HG02884 (cell line): ENCODE results near the gene MEF2B.
"Not testable (repeated sequence)": the region's sequence is repeated elsewhere in the genome, so short reads cannot be mapped to it uniquely, and the experiment has no call there.

ENCODE experiments used
- ATAC-seq: cut with Tn5 transposase; IDR thresholded peaks from one replicate; pipeline ENCODE4 v1.9.1; 2021; ENCODE audit warnings: mild to moderate bottlenecking, moderate library complexity; ENCODE audit not compliant: unreplicated experiment

MEF2B gene

GRCh38 chr19:19157808-19158207 lies 12.3 kb downstream of the MEF2B start:
- no peak for ATAC-seq

DNA sequence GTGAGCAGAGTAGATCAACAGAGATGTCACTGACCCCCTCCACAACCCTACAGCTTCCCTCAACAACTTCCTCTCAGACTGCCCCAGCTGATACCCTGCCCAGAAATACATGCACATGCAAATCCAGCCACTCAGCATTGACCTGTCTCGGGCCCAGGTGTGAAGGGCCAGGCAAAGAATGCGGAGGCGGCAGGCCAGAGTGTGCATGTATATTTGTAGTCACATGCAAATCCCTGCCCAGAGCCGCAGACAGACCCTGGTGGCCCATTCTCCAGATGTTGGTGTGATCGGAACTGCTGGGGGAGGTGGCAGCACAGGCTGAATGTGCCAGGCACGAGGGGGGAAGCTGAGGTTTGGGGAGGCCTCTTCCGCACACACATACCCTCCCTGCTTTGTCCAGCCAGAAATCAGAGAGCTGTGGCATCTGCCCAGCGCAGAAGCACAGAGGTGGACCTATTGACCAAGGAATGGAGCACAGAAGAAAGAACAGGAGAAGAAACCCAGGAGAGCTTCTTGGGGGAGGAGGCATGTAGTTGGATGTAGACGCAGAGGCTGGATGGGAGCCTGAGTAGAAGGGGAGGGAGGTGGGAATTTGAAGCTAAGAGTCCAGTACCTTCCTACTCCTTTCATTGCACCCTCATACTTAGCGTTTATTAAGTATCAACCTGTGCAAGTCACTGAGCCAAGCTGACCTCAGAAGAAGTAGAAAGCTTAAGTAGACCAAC lies 14.4 kb downstream of the MEF2B start:
- peak; percentile 68 for ATAC-seq

GRCh38 chr19:19154768-19155494 lies 15.1 kb downstream of the MEF2B start:
- ATAC-seq: no peak

DNA sequence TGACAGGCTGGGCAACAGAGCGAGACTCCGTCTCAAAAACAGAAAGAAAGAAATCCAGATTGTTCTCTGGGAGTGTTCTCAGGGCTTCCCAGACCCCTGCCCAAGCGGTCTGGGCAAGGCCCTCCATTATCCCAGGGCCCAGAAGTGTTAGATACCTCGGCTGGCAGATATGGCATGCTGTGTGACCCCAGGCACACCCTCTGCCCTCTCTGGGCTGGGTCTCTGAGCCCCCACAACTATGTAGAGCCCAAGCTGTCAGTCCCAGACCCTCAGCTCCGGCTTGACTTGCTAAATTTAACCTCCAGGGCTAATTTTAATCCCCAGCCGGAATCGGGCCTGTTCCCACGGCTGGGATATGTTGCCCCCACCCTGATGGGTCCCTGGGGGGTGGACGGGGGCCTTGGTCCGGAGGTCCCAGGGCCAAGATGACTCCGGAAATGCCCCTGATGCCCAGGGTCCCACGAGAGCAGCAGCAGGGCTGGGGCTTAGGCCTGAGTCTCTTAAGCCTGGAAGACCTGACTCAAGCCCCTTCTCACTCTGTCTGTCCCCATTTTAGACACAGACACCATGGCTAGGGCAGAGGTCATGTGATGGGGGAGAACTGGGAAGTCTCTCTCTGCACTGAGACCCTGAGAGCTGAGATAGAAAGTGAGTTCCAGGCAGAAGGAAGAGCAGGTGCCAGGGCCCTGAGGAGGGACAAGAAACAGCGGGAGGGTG lies 17.2 kb downstream of the MEF2B start:
- ATAC-seq: no peak

- ATAC-seq: no peak
Measured at GRCh38 chr19:19151418-19151817, 18.6 kb downstream of the MEF2B start.

GRCh38 chr19:19149435-19149834 lies 20.6 kb downstream of the MEF2B start:
- no peak for ATAC-seq

GRCh38 chr19:19148504-19148903 lies 21.6 kb downstream of the MEF2B start:
- ATAC-seq: not testable (repeated sequence)

DNA sequence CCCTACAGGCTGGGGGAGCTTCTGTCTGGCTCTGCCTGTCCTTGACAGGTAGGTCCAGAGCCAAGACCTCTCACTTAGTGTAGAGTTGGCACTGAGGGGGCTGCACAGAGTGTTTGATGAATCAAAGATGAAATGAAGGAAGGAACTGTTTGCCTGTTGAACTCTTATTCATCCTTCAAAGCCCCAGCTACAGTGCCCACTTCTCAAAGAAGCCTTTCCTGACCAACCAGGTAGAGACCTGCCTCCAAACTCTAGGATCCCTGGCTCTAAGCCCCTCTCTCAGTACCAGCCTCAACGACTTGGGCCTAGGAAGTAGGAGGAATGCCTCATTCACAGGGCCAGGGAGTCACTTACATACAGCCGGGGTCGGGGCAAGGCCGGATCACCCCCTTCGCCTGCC lies 22.7 kb downstream of the MEF2B start:
- no peak for ATAC-seq

DNA sequence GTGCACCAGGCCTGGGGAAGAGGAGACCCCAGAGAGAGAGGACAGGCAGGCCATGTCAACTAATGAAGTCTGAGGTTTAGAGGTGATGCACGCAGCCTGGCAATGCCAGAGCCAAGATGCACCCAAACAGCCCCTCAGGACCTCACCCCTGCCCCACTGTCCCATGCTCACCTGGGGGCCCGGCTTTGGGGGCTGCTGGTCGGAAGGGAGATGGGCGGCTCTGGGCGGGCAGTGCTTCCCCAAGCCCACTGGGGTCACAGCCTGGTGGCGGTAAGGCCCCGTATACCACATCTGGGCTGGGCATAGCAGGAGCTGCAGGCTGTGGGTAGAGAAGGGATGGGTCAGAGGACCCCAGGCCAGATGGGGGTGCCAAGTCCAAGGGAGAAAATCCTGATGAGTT lies 23.2 kb downstream of the MEF2B start:
- ATAC-seq: no peak

DNA sequence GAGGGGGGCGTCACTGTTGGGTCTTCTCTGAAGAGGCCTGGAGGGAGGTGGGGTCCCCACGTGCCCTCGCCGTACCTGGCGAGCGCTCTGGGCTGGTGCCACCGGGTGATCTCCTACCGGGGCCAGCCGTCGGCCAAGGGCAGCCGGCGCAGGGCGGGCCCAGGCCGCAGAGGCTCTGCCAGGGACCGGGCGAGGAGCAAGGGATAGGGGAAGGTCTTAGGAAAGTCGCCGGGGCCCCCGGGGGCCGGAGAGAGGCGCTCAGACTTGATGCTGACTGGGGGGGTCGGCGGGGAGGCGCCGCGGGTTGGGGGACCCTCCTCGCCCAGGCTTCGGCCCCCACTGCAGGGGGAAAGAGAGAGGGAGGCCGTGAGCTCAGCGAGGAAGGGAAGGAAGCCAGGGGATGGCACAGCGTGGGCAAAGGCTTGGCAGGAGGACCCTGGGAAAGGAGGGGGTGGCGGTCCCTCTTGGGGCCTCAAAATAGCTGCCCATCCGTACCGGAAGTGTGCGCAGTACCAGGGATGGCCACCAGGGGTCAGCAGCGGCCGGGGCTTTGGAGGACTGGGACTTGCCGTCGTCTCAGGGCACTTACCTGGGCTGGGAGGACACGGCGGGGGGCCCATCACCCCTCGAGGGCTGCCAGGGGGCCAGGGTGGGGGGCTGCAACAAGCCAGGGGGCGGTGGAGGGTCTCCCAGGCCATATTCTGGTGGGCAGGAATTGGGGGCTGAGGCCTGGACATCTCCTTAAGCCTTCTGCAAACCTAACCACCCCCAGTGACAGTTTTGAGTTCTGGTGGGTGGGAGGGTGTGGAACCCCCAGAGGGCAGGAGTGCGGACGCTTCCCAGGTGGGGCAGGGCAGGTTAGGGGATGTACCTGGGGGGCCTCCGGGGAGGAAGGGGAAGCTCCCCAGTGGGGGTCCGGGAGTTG lies 24.1 kb downstream of the MEF2B start:
- ATAC-seq: no peak

GRCh38 chr19:19145281-19145680 lies 24.8 kb downstream of the MEF2B start:
- no peak for ATAC-seq

GRCh38 chr19:19142347-19142746 lies 27.7 kb downstream of the MEF2B start:
- ATAC-seq: no peak

DNA sequence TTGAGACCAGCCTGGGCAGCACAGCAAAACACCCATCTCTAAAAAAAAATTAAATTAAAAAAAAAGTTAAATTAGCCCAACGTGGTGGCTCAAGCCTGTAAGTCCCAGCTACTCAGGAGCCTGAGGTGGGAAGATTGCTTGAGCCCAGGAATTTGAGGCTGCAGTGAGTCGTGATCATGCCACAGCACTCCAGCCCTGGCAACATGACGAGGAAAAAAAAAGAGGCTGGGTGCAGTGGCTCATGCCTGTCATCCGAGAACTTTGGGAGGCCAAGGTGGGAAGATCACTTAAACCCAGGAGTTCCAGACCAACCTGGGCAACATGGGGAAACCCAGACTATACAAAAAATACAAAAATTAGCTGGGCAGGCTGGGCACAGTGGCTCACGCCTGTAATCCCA lies 29.6 kb downstream of the MEF2B start:
- ATAC-seq: no peak

- ATAC-seq: no peak
Measured at GRCh38 chr19:19139876-19140229, 30.2 kb downstream of the MEF2B start.

DNA sequence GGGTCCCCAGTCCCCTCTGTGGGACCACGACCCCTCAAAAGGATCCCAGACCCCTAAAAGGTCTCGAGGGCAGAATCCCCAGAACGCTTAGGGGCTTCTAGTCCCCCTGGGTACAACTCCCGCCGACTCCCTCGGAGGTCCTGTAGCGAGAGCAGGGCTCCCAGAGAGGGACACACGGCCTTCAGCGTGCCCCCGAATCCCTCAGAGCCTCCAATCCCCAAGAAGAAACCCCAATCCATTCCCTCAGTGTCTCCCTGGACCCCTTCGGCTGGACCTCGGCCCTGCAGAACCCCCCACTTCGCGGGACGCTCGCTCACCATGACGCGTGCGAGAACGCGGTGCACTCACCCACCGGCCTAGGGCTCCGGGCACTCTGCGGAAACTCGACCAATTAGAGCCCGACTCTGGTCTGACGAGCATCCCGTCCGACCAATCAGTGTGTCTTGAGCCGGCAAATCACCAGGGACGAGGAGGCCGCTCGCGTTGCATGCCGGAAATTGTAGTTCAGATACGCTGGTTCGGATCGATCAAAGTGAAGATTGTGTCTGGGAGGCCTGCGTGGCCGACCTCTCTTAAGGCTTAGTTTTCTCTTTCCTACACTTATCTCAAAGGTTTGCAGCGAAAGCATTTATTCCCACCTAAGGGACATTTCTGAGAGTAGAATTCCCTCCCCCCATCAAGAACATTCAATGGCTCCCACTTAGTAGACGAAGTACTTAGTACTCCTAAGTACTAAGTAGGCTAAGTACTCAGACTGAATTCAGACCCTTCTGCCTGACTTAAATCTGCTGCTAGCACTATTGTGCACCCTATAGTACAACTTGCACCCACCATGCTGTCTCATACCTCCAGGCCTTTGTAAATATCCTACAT lies 31.7 kb downstream of the MEF2B start, which contains the start of gene TMEM161A:
TMEM161A (minus strand) TSS at position 370 of the 873 bp plus-strand sequence; CDS start at position 320, 50 bp downstream.
- ATAC-seq: peak; percentile 97

GRCh38 chr19:19137556-19138108 lies 32.4 kb downstream of the MEF2B start:
- no peak for ATAC-seq

GRCh38 chr19:19135713-19136112 lies 34.4 kb downstream of the MEF2B start:
- ATAC-seq: not testable (repeated sequence)

- ATAC-seq: no peak
Measured at GRCh38 chr19:19134687-19135158, 35.3 kb downstream of the MEF2B start.

GRCh38 chr19:19133985-19134384 lies 36.1 kb downstream of the MEF2B start:
- ATAC-seq: no peak
